ENCODE results near the gene RDM1.
A peak's percentile ranks its signal among the peaks of the same experiment; 100 is the strongest.

The RDM1 gene

GRCh38 chr17:35930211-35931065 lies at the start of gene RDM1:
Gene RDM1 (minus strand): TSS chr17:35930773. CDS start chr17:35930727, 46 bp downstream.
- H3K4me3 ChIP-seq (ENCODE audit: low read depth, low read length), result peak within 1 kb of the TSS; percentile 80
- no peak for TF ChIP-seq CTCF (IDR thresholded peaks at IDR 0.05; ENCODE audit: borderline replicate concordance, insufficient read depth, low read depth, low read length)

- no peak for TF ChIP-seq CTCF (IDR thresholded peaks at IDR 0.05; ENCODE audit: borderline replicate concordance, insufficient read depth, low read depth, low read length)
- no peak overlapping the region for H3K4me3 ChIP-seq (ENCODE audit: low read depth, low read length)
Measured at GRCh38 chr17:35978346-35978745, 47.8 kb upstream of the RDM1 start.

- no peak for TF ChIP-seq CTCF (IDR thresholded peaks at IDR 0.05; ENCODE audit: borderline replicate concordance, insufficient read depth, low read depth, low read length)
- H3K4me3 ChIP-seq (ENCODE audit: low read depth, low read length), result no peak overlapping the region
Measured at GRCh38 chr17:35977509-35977908, 46.9 kb upstream of the RDM1 start.

GRCh38 chr17:35973333-35974260 lies 43.0 kb upstream of the RDM1 start:
- TF ChIP-seq CTCF (IDR thresholded peaks at IDR 0.05; ENCODE audit: borderline replicate concordance, insufficient read depth, low read depth, low read length), result no peak
- no peak overlapping the region for H3K4me3 ChIP-seq (ENCODE audit: low read depth, low read length)

- TF ChIP-seq CTCF (IDR thresholded peaks at IDR 0.05; ENCODE audit: borderline replicate concordance, insufficient read depth, low read depth, low read length), result no peak
Measured at GRCh38 chr17:35972945-35973332, 42.4 kb upstream of the RDM1 start.

GRCh38 chr17:35972535-35972934 lies 42.0 kb upstream of the RDM1 start:
- H3K4me3 ChIP-seq (ENCODE audit: low read depth, low read length), result no peak overlapping the region
- no peak for TF ChIP-seq CTCF (IDR thresholded peaks at IDR 0.05; ENCODE audit: borderline replicate concordance, insufficient read depth, low read depth, low read length)

More at GRCh38 chr17:35972945-35973332, 42.4 kb upstream of the RDM1 start:
- no peak overlapping the region for H3K4me3 ChIP-seq (ENCODE audit: low read depth, low read length)

All from GM12875 (cell line).